ENCODE measurements around the gene MORN4. TPM values are rescaled to one million over a fixed set of nuclear protein-coding genes. Genes with fewer than 3 reads are reported as not detected.
"Not testable (repeated sequence)": the region's sequence is repeated elsewhere in the genome, so short reads cannot be mapped to it uniquely, and the experiment has no call there.

MORN4 gene
- total RNA-seq, 1 donor from 2014 or later, result 5.4 TPM

GRCh38 chr10:97659589-97659988 is 26.3 kb upstream of the MORN4 start:
- ATAC-seq, result no peak
- TF ChIP-seq CTCF (IDR thresholded peaks at IDR 0.05), result no peak
- peaks cover 78% of the 10 kb centered on the region for H3K36me3 ChIP-seq

GRCh38 chr10:97656777-97657176 is 23.5 kb upstream of the MORN4 start:
- no peaks in the 10 kb centered on the region for H3K9me3 ChIP-seq
- ATAC-seq (no peak), DNase-seq (no peak)
- no peak overlapping the region for H3K27ac ChIP-seq
- peaks cover 5% of the 10 kb centered on the region for H3K4me1 ChIP-seq
- TF ChIP-seq CTCF (IDR thresholded peaks at IDR 0.05), result no peak
- intact Hi-C loops (cut with DNase I), result no loop called here
- no peak overlapping the region for H3K4me3 ChIP-seq
- peaks cover 77% of the 10 kb centered on the region for H3K36me3 ChIP-seq
- H3K27me3 ChIP-seq (ENCODE audit: low read depth), result no peaks in the 10 kb centered on the region

More at GRCh38 chr10:97659589-97659988, 26.3 kb upstream of the MORN4 start:
- Histone ChIP-seq H3K27ac (no peak overlapping the region), H3K4me1 (no peaks in the 10 kb centered on the region), H3K9me3 (no peaks in the 10 kb centered on the region), H3K4me3 (no peak overlapping the region), H3K27me3 (ENCODE audit: low read depth) (no peaks in the 10 kb centered on the region)
- intact Hi-C loops (cut with DNase I), result no loop called here
- no peak for DNase-seq

- DNase-seq, result no peak
- TF ChIP-seq CTCF (IDR thresholded peaks at IDR 0.05), result no peak
- Histone ChIP-seq H3K4me1 (peaks cover 39% of the 10 kb centered on the region), H3K27me3 (ENCODE audit: low read depth) (no peaks in the 10 kb centered on the region), H3K9me3 (no peaks in the 10 kb centered on the region), H3K36me3 (peaks cover 53% of the 10 kb centered on the region), H3K27ac (no peak overlapping the region), H3K4me3 (no peak overlapping the region)
- ATAC-seq, result no peak
- intact Hi-C loops (cut with DNase I), result no loop called here
Observed at GRCh38 chr10:97651773-97652172, 18.5 kb upstream of the MORN4 start.

- intact Hi-C loops (cut with DNase I), result no loop called here
- Histone ChIP-seq H3K27ac (peak overlapping the region; percentile 24), H3K36me3 (peaks cover 42% of the 10 kb centered on the region), H3K27me3 (ENCODE audit: low read depth) (no peaks in the 10 kb centered on the region), H3K4me1 (peaks cover 39% of the 10 kb centered on the region), H3K4me3 (no peak overlapping the region), H3K9me3 (no peaks in the 10 kb centered on the region)
- DNase-seq, result no peak
- no peak for TF ChIP-seq CTCF (IDR thresholded peaks at IDR 0.05)
- no peak for ATAC-seq
Observed at GRCh38 chr10:97650726-97651125, 17.4 kb upstream of the MORN4 start.

DNA sequence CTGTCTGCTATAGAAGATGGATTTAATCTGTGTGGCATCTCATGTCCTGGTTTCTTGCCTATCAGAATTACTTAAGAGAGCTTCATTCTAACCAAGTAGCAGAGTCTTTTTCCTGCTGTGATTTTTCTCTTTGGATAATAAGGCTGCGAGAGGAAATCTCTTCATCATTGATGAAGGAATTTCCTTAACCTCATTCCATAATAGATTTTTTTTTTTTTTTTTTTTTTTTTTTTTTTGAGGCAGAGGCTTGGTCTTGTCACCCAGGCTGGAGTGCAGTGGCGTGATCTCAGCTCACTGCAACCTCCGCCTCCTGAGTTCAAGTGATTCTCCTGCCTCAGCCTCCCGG is 16.1 kb upstream of the MORN4 start:
- DNase-seq; ATAC-seq; H3K4me3 ChIP-seq; H3K9me3 ChIP-seq; intact Hi-C loops (cut with DNase I); H3K27me3 ChIP-seq (ENCODE audit: low read depth): not testable (repeated sequence)
- Histone ChIP-seq H3K4me1 (peaks cover 39% of the 10 kb centered on the region), H3K27ac (peak overlapping the region; percentile 34), H3K36me3 (peaks cover 47% of the 10 kb centered on the region)

DNA sequence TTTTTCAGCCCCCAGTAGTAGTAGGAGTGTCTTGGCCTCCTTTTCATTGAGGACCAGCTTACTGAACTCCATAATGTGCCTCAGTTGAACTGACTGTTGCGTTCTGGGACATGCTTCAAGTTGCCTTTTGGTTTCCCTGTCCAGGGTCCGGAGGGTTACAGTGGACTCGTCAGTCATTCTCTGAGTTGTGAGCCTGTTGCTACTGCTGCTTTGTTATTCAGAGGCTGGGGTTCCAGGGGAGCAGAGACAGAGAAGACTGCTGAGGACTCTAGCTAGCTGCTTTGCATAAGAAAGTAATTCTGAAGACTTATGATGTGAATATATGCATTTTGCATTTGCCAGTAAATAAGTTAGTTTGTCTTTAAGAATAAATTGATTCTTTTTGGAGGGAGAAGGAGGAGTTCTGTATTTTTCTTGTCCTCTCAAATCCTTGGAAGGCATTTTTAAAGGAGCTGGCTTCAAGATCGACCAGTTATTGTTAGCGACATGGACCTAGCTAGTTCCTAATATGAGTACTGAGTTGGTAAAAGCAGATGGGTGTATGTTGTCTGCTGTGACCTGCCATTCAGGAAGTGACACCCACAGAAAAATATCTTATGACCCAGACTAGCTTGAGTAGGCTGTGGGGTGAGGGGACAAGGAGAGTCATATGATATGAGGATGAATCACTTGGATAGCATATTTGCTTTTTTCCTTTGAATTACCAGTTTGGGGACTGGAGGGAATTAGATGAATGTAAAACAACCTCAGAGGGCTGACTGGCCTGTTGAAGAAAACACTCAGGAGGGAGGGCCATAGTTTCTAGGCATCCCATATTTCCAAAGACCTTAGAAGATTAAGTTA is 15.5 kb upstream of the MORN4 start:
- ATAC-seq (peak; percentile 87 to 91), DNase-seq (no peak)
- Histone ChIP-seq H3K4me3 (no peak overlapping the region), H3K36me3 (peaks cover 45% of the 10 kb centered on the region), H3K9me3 (no peaks in the 10 kb centered on the region), H3K27me3 (ENCODE audit: low read depth) (no peaks in the 10 kb centered on the region), H3K27ac (peak overlapping the region; percentile 73), H3K4me1 (peaks cover 39% of the 10 kb centered on the region)
- no peak for TF ChIP-seq CTCF (IDR thresholded peaks at IDR 0.05)
- intact Hi-C loops (cut with DNase I), result no loop called here
